Fibroblast of skin of left biceps (primary cell): ENCODE results near the gene CHST11.

Experiments
- DNase-seq, 2 experiments: peaks; one replicate each; pipeline ENCODE4 v3.0.0-alpha.2; 2013; ENCODE audit warnings: low read depth in 2 of 2

CHST11 gene

DNA sequence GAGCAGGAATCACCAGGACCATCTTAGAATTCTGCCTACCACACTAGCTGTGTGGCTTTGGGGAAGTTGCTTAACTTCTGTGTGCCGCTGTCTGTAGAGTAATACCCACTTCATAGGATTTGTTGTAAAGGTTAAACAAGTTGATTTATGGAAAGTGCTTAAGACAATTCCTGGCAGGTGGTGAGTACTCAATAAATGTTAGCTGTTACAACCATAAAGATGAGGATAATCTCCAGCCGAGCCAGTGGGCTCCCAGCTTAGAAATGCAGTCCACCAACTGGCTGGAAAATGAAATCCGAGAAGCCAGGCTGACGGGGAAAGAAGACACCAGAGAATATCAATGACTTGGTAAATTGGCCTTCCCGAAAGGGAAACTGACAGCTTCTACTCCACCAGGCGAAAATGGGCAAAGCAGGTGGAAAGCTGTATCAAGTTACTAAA, 173.5 kb downstream of the CHST11 start:
- no peak for DNase-seq

DNA sequence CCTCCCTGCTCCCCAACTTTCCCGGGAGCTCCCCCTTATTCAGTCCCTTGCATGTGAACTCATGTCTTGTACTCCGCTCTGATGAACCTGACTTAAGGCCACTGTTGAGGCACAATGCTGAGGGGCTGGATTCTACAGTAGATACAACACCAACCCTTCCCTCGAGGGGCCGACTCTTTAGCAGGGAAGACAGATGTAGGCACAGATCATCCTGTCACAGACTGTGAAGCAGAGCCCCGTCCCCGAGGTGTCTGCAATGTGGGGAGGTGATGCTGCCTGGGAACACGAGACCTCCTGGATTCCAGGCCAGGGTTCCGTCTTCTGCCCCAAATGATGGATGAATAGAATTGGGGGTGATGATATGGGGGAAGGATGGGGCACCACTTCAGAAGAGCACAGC, 175.1 kb downstream of the CHST11 start:
- DNase-seq = no peak

- peak; percentile 53 to 56 for DNase-seq
Observed at GRCh38 chr12:104632724-104633201, 176.0 kb downstream of the CHST11 start.

DNA sequence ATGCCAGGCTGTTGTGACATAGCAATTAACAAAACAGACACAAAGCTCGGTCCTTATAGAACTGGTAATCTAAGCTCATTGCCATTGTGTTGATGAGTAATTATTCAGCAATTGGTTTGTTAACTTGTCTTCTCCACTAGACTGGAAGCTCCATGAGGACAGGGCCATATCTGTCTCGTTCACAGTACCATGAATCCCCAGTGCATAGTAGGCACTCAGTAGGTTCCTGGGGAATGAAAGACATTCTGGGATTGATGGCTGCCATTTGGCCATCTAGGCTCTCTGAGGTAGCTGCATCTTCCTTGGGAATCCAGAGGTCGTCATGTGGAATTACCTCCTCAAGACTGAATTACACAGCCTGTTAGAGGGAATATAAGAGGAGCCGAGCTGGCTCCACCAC, 177.3 kb downstream of the CHST11 start:
- DNase-seq = no peak

- no peak for DNase-seq
Observed at GRCh38 chr12:104634852-104635251, 178.1 kb downstream of the CHST11 start.

GRCh38 chr12:104635607-104636343, 179.0 kb downstream of the CHST11 start:
- no peak for DNase-seq

- DNase-seq = no peak
Observed at GRCh38 chr12:104636496-104636895, 179.7 kb downstream of the CHST11 start.

DNA sequence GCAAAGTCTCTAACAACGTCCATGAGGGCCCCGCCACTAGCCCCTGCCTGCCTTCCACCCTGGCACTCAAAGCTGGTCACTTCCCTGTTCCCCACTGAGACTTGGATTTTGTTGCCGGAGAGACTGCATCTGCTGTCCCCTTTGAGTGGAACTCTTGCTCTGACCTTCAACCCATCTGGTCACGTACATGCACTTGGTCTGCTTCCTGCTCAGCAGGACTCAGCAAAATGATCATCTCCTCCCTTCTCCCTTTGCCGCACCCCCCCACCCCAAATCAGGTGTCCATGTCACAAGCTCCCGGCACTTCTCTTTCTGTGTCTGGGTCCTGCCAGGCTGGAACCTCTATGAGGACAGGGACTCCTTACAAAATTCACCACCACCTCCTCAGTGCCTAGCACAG, 180.9 kb downstream of the CHST11 start:
- DNase-seq = no peak

DNA sequence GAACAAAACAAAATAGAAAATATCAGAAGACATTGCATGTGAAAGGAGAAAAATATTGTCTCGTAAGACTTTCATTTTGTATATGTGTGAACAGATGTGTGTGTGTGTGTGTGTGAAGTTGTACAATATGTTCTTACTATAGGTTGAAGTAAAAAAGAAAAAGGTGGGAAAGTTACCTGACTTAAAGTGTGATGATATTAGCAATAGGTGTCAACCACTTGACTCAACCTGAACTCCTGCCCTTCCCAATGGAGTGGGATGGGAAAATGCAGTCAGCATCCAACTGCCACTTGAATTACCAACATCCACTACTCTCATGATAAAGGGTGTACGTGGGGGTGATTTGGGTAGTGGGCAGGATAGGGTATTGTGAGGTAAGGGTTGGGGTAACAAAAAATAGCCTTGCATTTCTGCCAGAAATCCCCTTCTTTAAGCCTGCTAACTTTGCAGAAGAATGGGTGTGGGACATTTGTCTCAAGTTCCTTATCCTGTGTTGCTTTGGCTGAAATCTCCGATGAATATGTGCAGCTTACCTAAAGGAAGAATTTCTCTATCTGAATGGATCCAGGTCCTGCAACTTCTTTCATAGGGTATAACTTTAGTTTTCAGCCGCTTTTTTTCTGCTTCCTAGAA, 181.6 kb downstream of the CHST11 start:
- DNase-seq = no peak

DNA sequence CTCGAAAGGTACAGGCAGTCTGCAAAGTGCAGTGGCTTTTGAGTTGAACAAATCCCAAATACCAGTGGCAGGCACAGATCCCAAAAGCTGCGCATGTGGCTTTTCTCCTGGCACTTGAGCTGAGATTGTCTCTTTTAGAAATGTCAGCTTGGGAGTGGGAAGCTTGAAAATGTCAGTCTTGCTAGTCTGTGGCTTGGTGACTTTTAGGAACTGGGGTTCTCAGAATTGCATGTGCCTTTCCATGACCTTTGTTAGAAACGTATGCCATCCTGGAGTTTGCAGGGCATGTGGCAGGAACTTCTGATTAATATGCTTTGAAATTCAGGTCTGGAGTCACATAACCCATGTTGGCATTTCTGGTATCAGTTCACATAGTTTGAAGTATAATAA, 182.1 kb downstream of the CHST11 start:
- no peak for DNase-seq

- no peak for DNase-seq
Observed at GRCh38 chr12:104640956-104641355, 184.2 kb downstream of the CHST11 start.

DNA sequence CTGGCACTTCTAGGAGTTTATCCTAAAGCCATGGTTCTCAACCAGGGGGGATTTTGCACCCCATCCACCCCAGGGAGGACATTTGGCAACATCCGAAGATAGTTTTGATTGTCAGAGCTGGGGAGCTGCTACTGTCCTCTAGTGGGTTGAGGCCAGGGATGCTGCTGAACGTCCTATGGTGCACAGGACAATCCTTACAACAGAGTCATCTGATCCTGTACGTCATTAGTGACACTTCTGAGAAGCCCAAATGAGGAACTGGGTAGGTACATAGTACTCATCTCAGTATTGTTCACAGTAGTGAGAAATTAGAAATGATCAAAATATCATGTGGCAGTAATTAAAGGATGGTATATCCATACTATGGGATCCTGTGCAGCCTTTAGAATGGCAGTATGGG, 185.1 kb downstream of the CHST11 start:
- no peak for DNase-seq

DNA sequence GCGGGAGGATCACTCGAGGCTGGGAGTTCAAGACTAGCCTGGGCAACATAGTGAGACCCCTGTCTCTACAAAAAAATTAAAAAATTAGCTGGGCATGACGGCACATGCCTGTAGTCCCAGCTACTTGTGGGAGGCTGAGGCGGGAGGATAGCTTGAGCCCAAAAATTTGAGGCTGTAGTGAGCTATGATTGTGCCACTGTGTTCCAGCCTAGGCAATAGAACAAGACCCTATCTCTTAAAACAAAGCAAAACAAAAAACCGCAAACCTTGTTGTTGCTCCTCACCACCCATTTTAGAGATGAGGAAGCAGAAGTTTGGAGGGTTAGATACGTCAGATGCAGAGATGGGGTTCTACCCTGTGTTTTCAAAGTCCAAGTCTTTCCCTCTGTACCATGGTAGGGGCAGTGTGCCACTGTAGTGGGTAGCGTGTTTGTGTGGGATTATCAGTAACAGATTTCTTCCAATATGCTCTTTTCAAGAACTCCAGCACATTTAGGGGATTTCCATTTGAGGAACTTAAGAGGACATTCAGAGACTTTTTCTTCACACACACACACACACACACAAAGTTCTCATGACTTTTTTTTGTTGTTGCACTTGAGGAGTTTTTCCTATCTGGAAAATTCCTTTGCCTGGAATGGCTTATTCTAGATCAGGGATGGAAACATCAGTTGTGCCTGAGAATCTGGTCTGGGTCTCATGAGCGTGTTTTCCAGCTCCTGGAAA, 186.5 kb downstream of the CHST11 start:
- DNase-seq = no peak

DNA sequence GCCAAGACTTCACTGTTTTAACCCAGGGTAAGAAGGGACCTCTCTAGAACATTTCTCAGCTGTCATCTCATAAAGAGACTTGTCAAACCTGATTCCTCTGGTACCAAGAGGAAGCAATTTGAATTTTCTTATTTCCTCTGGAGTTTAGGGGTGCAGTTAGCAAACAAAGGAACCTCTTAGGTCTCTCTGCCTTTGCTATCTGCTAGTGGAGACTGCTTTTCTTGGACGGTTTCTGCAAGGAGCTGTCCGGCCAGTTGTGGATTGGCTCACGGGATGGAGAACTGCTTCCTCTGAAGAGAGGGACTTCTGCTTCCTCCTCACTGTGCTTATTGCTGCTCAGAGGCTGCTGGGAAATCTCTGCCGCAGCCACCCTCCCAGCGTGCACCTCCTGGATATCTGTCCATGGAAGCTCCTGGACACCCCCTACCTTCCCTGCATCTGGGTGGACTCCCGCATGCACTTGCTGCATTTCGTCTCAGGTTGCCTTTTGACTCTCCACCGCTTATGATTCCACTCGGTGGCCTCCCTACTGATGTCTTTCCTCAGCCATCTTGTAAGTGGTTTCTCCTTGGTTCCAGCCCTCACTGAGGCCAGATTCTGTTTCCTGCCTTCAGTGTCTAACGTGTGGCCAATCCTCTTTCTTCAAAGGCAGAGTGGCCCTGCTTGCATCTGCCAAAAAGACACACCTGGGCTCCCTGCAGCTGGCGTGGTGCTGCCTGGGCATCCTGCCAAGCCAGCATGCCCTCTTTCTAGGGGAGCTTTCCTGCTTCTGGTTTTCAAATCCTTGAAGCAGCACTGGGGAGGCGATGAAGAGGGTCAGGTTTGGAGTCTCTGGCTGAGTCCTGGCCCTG, 187.3 kb downstream of the CHST11 start:
- no peak for DNase-seq

- no peak for DNase-seq
Observed at GRCh38 chr12:104648756-104649155, 192.0 kb downstream of the CHST11 start.

- DNase-seq = no peak
Observed at GRCh38 chr12:104649217-104649824, 192.6 kb downstream of the CHST11 start.

- no peak for DNase-seq
Observed at GRCh38 chr12:104649921-104650320, 193.2 kb downstream of the CHST11 start.

DNA sequence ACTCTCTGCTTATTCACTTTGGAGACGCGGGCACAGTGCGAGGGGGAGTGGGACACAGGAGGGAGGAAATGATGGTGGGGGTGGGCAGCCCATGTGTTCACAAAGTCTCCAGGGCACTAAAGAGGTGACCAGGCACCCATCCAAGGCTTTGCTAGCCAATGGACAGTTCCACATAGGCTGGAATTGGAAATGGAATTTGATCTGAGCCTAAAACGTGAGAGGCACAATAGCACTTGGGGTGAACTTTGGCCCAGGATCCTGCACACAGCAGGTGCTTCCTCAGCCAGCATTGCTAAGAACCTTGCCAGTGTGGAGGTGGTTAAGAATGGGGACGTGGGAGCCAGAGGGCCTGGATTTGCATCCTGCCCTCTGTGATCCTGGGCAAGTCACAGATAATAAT, 193.8 kb downstream of the CHST11 start:
- DNase-seq = no peak

DNA sequence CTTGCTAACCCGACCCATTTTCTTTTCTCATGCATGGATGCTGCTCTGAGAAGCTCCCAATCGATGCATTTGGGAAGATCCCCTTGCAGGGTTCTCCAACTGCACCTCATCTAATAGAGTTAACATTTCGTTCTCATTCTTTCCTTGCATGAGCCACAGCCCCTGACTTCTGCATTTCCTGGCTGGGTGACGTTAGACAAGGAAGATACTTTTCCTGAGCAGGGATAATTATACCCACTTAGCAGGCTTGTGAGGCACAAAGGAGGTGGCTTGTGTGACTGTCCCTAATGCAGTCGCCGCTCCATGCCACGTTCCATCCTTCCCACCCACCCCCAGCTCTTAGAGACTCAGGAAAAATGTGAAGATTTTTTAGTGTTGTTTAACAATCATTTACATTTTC, 195.1 kb downstream of the CHST11 start:
- no peak for DNase-seq

DNA sequence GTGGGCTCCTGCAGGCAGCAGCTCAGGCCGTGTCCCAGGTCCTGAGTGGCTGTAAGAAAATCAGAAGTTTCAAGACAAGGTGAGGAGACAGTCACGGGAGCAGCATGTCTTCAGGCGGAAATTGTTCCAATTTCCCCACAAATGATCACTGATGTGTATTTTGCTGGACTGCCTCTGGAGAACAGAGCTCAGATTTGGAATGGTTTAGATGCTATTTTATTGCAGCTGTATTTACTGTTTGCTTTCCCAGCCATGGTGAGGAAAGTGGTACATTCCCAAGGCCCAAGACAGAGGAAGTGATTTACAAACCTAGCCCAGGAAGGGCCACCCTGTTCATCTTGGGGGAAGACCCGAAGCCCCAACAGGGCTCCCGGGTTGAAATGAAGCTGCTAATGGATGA, 195.6 kb downstream of the CHST11 start:
- no peak for DNase-seq

DNA sequence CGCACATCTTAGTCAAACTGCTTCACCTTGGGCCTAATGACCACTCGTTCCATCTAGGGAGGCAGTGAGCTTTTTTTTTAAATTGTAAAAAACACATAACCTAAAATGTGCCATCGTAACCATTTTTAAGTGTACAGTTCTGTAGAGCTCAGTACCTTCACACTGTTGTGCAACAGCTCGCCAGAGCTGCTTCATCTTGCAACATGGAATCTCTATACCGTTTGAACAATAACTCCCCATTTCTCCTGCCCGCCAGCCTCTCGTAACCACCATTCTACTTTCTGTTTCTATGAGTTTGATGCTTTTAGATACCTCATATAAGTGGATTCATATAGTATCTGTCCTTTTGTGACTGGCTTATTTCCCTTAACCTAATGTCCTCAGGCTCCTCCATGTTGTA, 196.2 kb downstream of the CHST11 start:
- no peak for DNase-seq
